GM10248 (cell line): Measurements from ENCODE around the gene ANKRD23.
"Not testable (repeated sequence)": the region's sequence is repeated elsewhere in the genome, so short reads cannot be mapped to it uniquely, and the experiment has no call there.

Experiments
- CTCF ChIA-PET: fragments of 300-600 bp; sonication (Branson Sonifier 250); formaldehyde crosslinking; extraction: SDS; loops from one replicate; lab custom pipeline; 2021; ENCODE audit warnings: antibody characterized with exemption; lab: Yijun Ruan, JAX
- POLR2A ChIA-PET: fragments of 350-650 bp; sonication (Branson Sonifier 250); formaldehyde crosslinking; extraction: SDS; loops from one replicate; lab custom pipeline; 2020; ENCODE audit warnings: antibody characterized with exemption; lab: Yijun Ruan, JAX
- DNase-seq: peaks from one replicate; pipeline ENCODE4 v3.0.0; 2012; ENCODE audit errors: extremely low spot score
- CTCF ChIP-seq: IDR thresholded peaks from 2 replicates; pipeline ENCODE4 v1.5.1; 2012; ENCODE audit warnings: mild to moderate bottlenecking, low read depth; ENCODE audit errors: extremely low read depth, missing control alignments, control extremely low read depth

ANKRD23 gene

GRCh38 chr2:96797066-96797625, 46.7 kb downstream of the ANKRD23 start:
- ChIA-PET POLR2A (no interaction called here), CTCF (interaction anchor here (1.0 to 5.3 kb wide), 5 partner anchors 9 to 34 kb away, joined by 3 to 53 read pairs (median 7); partner anchors contain the start of genes CNNM3 and CNNM4)
- DNase-seq, result no peak

GRCh38 chr2:96796497-96796896, 47.3 kb downstream of the ANKRD23 start:
- POLR2A ChIA-PET, DNase-seq: not testable (repeated sequence)
- CTCF ChIA-PET, result interaction anchor here (1.0 to 5.3 kb wide), 4 partner anchors 10 to 34 kb away, joined by 3 to 53 read pairs (median 6); partner anchors contain the start of genes CNNM3 and CNNM4

More at GRCh38 chr2:96797066-96797625, 46.7 kb downstream of the ANKRD23 start:
- no peak for TF ChIP-seq CTCF

- CTCF ChIA-PET, result no interaction called here
- POLR2A ChIA-PET, result interaction anchor here (0.5 kb wide), 1 partner anchor 29 kb away, joined by 3 read pairs; no protein-coding TSS in a partner anchor
Observed at GRCh38 chr2:96795076-96795475, 48.7 kb downstream of the ANKRD23 start.

GRCh38 chr2:96792772-96793749, 50.8 kb downstream of the ANKRD23 start:
- TF ChIP-seq CTCF, result no peak
- CTCF ChIA-PET, result interaction anchor here (1.3 to 1.6 kb wide), 2 partner anchors 10 to 32 kb away, joined by 3 to 4 read pairs; partner anchors contain the start of gene CNNM4
- DNase-seq, result no peak
- POLR2A ChIA-PET, result interaction anchor here (0.6 to 0.7 kb wide), 3 partner anchors 12 to 1125 kb away, joined by 3 read pairs; no protein-coding TSS in a partner anchor

More at GRCh38 chr2:96795076-96795475, 48.7 kb downstream of the ANKRD23 start:
- DNase-seq, result no peak
- no peak for TF ChIP-seq CTCF

GRCh38 chr2:96789245-96789617, 54.6 kb downstream of the ANKRD23 start:
- DNase-seq, result no peak
- ChIA-PET CTCF (no interaction called here), POLR2A (no interaction called here)
- no peak for TF ChIP-seq CTCF

GRCh38 chr2:96788442-96789244, 55.2 kb downstream of the ANKRD23 start:
- DNase-seq, result no peak
- no peak for TF ChIP-seq CTCF
- ChIA-PET POLR2A (no interaction called here), CTCF (interaction anchor here (1.6 to 1.8 kb wide), 3 partner anchors 12 to 28 kb away, joined by 3 to 7 read pairs (median 5); partner anchors contain the start of gene CNNM3)
